GM12892 (cell line): ENCODE results near the gene BCL7C.
"Not testable (repeated sequence)": the region's sequence is repeated elsewhere in the genome, so short reads cannot be mapped to it uniquely, and the experiment has no call there.

Experiments
- POLR2A ChIP-seq: IDR thresholded peaks from 2 replicates; pipeline ENCODE4 v1.6.1; 2011; ENCODE audit warnings: low read depth, low read length, control low read depth
- POLR2AphosphoS5 ChIP-seq: IDR thresholded peaks from 2 replicates; pipeline ENCODE4 v1.6.1; 2011; ENCODE audit warnings: low read depth, low read length, control low read depth

- not testable (repeated sequence) for TF ChIP-seq POLR2A, POLR2AphosphoS5
These were observed 2.6 kb downstream of the BCL7C start for GRCh38 chr16:30891043-30891823.
